AG04450 (cell line): ENCODE measurements around the gene PAF1. TPM values are rescaled to one million over a fixed set of nuclear protein-coding genes. Genes with fewer than 3 reads are reported as not detected.

ENCODE experiments used
- CTCF ChIA-PET: fragments of 300-600, 350-600 bp; formaldehyde crosslinking; extraction: SDS; loops from one replicate; lab custom pipeline; 2022; ENCODE audit warnings: antibody characterized with exemption, inconsistent platforms; lab: Charles Lee
- POLR2A ChIA-PET: fragments of 350-600 bp; formaldehyde crosslinking; extraction: SDS; loops from one replicate; lab custom pipeline; 2021; ENCODE audit warnings: antibody characterized with exemption, inconsistent platforms; lab: Yijun Ruan, JAX
- DNase-seq: peaks from one replicate; pipeline ENCODE4 v3.0.0-alpha.2; 2011; ENCODE audit warnings: low read depth, low spot score
- H3K27ac ChIP-seq: one replicate; pipeline ENCODE4 v1.5.1; 2012; ENCODE audit warnings: low read depth, low read length, control low read depth
- H3K27me3 ChIP-seq: one replicate; pipeline ENCODE4 v1.6.0; 2012; ENCODE audit warnings: low read length; ENCODE audit not compliant: control insufficient read depth, insufficient read depth
- H3K4me3 ChIP-seq: 2 replicates; pipeline ENCODE4 v1.5.1; 2011; ENCODE audit warnings: mild to moderate bottlenecking, low read depth, low read length, control low read depth
- H3K9me3 ChIP-seq: 2 replicates; pipeline ENCODE4 v1.5.1; 2012; ENCODE audit warnings: low read length; ENCODE audit not compliant: control insufficient read depth, insufficient read depth
- polyA plus RNA-seq: library from polyadenylated mRNA; depleted of rRNA; stranded (reverse); fragments of >200 nt; gene quantifications from 2 replicates; pipeline ENCODE4 v1.2.3, GENCODE V29; 2011
- TF ChIP-seq, protein P1 (sequence below): IDR thresholded peaks from 2 replicates; pipeline ENCODE4 v1.5.1; 2011; ENCODE audit warnings: low read depth, low read length, control low read depth, inconsistent platforms

PAF1 gene
- polyA plus RNA-seq, 1 experiment = 60.5 TPM

GRCh38 chr19:39406656-39407409, 15.9 kb upstream of the PAF1 start, which contains the start of gene ZFP36:
ZFP36 (plus strand) TSS chr19:39406847; CDS start chr19:39406905, 58 bp downstream.
- TF ChIP-seq, protein P1, sequence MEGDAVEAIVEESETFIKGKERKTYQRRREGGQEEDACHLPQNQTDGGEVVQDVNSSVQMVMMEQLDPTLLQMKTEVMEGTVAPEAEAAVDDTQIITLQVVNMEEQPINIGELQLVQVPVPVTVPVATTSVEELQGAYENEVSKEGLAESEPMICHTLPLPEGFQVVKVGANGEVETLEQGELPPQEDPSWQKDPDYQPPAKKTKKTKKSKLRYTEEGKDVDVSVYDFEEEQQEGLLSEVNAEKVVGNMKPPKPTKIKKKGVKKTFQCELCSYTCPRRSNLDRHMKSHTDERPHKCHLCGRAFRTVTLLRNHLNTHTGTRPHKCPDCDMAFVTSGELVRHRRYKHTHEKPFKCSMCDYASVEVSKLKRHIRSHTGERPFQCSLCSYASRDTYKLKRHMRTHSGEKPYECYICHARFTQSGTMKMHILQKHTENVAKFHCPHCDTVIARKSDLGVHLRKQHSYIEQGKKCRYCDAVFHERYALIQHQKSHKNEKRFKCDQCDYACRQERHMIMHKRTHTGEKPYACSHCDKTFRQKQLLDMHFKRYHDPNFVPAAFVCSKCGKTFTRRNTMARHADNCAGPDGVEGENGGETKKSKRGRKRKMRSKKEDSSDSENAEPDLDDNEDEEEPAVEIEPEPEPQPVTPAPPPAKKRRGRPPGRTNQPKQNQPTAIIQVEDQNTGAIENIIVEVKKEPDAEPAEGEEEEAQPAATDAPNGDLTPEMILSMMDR = no peak
- DNase-seq = peak; percentile 60
- no peaks in the 10 kb centered on the region for H3K27me3 ChIP-seq
- peak within 1 kb of the TSS; percentile 81 for H3K27ac ChIP-seq
- ChIA-PET POLR2A (interaction anchor here (0.6 to 3.8 kb wide), 6 partner anchors 9 to 1812 kb away, joined by 3 to 27 read pairs (median 12); partner anchors contain the start of genes AXL, MED29, PAF1 and RPS16), CTCF (interaction anchor here (1.1 to 2.7 kb wide), 2 partner anchors 9 to 10 kb away, joined by 4 to 12 read pairs; no protein-coding TSS in a partner anchor)
- H3K9me3 ChIP-seq = peaks cover 8% of the 10 kb centered on the region; the same call in 1 of the 2 replicates
- H3K4me3 ChIP-seq = peak within 1 kb of the TSS; percentile 93

DNA sequence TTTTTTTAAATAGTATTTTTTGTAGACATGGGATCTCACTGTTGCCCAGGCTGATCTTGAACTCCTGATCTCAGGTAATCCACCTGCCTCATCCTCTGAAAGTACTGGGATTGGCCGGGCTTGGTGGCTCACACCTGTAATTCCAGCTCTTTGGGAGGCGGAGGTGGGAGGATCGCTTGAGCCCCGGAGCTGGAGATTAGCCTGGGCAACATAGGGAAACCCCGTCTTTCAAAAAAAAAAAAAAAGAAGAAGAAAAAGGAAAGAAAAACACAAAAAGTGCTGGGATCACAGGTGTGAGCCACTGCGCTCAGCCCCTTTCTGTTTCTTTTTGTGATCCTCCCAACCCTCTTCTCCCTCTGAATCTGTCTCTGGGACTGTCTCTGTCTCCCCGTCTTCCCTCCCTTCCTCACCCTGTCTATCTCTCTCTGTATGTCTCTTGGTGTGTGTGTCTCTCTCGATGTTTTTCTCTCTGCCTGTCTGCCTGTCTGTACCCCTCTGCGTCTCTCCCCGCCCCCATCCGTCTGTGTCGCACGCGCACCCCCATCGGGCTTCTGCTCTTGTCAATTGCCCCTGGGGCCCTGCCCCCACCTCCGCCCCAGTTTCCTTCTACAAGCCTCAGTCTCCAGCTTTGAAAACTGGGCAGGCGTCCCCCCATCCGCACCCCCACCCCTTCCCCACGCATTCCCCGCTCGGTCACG, 15.2 kb upstream of the PAF1 start:
- Histone ChIP-seq H3K4me3 (peak overlapping the region; percentile 93), H3K9me3 (peaks cover 8% of the 10 kb centered on the region; the same call in 1 of the 2 replicates), H3K27ac (peak overlapping the region; percentile 39), H3K27me3 (no peaks in the 10 kb centered on the region)
- ChIA-PET CTCF (interaction anchor here (1.1 kb wide), 1 partner anchor 9 kb away, joined by 4 read pairs; no protein-coding TSS in a partner anchor), POLR2A (interaction anchor here (0.6 to 3.8 kb wide), 7 partner anchors 8 to 1813 kb away, joined by 3 to 27 read pairs (median 4); partner anchors contain the start of genes AXL, MED29, PAF1 and RPS16)
- TF ChIP-seq, protein P1 = no peak
- DNase-seq = no peak

DNA sequence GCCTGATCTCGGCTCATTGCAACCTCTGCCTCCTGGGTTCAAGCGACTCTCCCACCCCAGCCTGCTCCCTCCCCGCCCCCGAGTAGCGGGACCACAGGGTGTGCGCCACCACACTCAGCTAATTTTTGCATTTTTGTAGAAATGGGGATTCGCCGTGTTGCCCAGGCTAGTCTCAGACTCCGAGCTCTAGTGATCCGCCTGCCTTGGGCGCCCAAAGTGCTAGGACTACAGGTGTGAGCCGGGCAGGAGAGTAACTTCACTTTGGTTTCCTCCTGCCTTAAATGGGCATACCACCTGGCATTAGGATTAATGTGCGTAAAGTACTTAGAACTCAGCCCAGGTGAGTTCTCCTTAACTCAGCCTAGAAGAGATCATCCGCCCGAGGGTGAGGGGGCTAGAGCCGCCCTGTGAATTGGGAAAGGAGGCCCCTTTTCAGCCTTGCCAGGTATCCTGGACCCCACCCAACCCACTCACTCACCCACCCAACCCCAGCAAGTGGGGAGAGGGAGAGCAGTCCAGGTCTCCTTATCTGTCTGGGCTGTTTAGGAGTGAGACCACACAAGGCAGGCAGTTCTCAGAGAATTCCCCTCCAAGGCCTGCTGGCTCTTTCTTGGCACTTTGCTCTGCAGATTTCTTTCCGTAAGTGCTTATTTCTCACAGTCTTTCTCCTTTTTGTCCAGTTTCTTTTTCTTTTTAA, 14.5 kb upstream of the PAF1 start:
- peaks cover 8% of the 10 kb centered on the region; the same call in 1 of the 2 replicates for H3K9me3 ChIP-seq
- DNase-seq = no peak
- H3K27ac ChIP-seq = no peak overlapping the region
- POLR2A ChIA-PET = interaction anchor here (0.7 to 3.7 kb wide), 2 partner anchors 13 to 30 kb away, joined by 4 to 20 read pairs; partner anchors contain the start of gene RPS16
- TF ChIP-seq, protein P1 = no peak
- CTCF ChIA-PET = interaction anchor here (0.6 kb wide), 1 partner anchor 437 kb away, joined by 3 read pairs; no protein-coding TSS in a partner anchor
- H3K27me3 ChIP-seq = no peaks in the 10 kb centered on the region
- no peak overlapping the region for H3K4me3 ChIP-seq

GRCh38 chr19:39403331-39404312, 12.7 kb upstream of the PAF1 start:
- ChIA-PET CTCF (interaction anchor here (0.7 to 1.4 kb wide), 3 partner anchors 8 to 71 kb away, joined by 3 to 7 read pairs (median 4); no protein-coding TSS in a partner anchor), POLR2A (interaction anchor here (0.5 to 1.5 kb wide), 7 partner anchors 8 to 1029 kb away, joined by 3 to 17 read pairs (median 4); partner anchors contain the start of genes MED29, PAF1, PLEKHG2 and RPS16)
- TF ChIP-seq, protein P1 = no peak
- Histone ChIP-seq H3K27ac (peak overlapping the region; percentile 100), H3K9me3 (peaks cover 8% of the 10 kb centered on the region; the same call in 1 of the 2 replicates), H3K4me3 (peak overlapping the region; percentile 53), H3K27me3 (no peaks in the 10 kb centered on the region)
- DNase-seq = peak; percentile 99
